Measurements from ENCODE around the gene CFAP46.
"Not testable (repeated sequence)": the region's sequence is repeated elsewhere in the genome, so short reads cannot be mapped to it uniquely, and the experiment has no call there.

CFAP46 gene

DNA sequence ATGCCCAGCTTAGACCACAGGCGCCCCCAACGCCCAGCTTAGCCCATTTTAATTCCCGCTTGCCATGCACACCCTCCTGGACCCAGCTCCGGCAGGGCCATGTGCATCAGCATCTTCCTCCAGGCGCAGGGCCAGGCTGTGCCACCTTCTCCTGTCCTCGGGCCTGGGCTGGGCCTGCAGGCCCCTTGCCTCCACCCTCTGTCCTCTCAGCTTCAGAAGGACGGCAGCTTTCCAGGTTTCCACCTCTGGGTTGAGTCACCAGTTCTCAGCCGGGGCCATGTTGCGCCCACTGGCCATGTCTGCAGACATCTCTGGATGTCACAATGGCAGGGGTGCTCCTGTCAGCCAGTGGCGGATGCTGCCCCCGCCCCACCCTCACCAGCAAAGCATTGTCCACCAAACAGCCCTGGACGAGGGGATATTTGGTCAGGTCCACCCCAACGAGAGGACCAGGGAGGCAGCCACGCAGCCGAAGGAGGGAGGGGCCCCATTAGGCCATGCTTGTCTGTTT is 97.3 kb downstream of the CFAP46 start:
- DNase-seq (ENCODE audit: low read depth in 2 of 2), result no peak

GRCh38 chr10:132844069-132844809 is 98.1 kb downstream of the CFAP46 start:
- no peak for DNase-seq (ENCODE audit: low read depth in 2 of 2)

DNA sequence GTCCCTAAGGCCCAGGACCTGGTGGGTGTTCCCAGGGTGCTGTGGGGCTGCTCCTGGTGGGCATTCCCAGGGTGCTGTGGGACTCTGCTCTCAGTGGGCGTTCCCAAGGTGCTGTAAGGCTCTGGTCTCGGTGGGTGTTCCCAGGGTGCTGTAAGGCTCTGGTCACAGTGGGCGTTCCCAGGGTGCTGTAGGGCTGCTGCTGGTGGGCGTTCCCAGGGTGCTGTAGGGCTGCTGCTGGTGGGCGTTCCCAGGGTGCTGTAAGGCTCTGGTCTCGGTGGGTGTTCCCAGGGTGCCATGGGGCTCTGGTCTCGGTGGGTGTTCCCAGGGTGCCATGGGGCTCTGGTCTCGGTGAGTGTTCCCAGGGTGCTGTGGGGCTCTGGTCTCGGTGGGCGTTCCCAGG is 99.1 kb downstream of the CFAP46 start:
- not testable (repeated sequence) for DNase-seq (ENCODE audit: low read depth in 2 of 2)

- DNase-seq (ENCODE audit: low read depth in 2 of 2), result no peak
These were observed 100.0 kb downstream of the CFAP46 start for GRCh38 chr10:132842397-132842796.

DNA sequence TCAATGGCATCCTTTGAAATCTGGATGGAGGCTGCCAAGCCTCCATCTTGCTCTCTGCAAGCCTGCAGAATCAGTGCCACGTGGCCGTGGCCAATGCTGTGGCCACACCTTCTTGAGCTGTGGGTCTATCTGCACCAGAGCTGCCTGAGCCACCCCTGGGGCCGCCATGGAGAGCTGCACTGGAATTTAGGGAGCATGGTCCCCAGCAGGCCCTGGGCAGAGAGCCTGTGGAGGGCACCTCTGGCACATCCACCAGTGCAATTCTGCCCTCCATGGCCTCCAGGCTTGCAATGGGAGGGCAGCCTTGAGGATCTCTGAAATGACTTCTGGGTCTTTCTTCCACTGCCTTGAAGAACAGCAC is 100.8 kb downstream of the CFAP46 start:
- no peak for DNase-seq (ENCODE audit: low read depth in 2 of 2)

DNA sequence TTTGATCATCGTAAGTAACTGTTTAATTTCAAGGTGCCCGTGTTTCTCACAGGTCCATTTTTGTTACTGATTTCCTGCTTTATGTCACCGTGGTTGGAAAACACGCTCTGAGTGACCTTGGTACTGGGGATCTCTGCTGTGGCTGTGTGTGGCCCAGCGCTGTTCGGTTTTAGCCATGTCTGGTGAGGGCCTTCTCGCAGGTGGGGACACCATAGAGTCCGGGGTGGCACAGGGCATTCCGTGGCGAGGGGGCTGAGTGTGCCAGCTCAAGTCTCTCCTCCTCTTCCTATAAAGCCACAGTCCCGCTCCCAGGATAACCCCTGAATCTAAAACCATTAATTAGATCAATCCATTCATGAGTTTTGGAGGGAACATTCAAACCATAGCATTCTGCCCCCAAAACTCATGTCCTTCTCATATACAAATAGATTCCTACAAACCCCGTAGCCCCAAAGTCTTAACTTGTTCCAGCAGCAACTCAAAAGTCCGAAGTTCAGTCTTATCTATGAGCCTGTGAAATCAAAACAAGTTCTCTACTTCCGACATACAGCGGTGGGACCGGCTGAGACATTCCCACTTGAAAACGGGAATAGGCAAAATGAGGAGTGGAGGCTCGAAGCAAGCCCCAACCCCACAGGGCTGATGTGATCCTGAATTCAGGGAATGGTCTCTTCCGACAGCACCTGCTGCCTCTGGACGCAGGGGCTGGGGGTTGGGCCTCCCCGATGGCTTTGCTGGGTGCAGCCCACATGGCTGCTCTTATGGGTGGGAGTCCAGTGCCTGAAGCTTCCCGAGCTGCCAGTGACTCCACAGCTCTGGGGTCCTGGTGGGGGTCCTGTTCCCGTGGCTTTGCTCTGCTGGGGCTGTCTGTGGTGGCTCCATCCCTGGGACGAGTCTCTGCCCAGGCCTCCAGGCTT is 101.4 kb downstream of the CFAP46 start:
- no peak for DNase-seq (ENCODE audit: low read depth in 2 of 2)

DNA sequence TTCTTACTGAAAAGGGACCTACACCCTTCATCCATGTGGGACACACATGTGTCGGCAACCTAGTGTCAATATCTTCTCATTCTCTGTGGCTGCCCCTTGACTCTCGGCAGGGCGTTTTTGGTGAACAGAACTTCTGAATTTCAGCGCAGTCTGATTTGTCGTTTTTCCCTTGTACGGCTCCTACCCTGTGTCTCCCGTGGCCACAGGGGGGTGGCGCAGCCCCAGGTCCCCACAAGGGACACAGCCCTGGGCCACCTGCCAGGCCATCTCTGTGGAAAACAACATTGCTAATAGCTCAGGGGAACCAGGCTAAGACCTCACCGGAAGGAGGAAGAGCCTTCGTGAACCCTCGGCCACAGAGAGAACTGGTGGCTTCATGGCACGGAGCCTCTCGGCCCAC is 103.3 kb downstream of the CFAP46 start:
- DNase-seq (ENCODE audit: low read depth in 2 of 2), result no peak

- DNase-seq (ENCODE audit: low read depth in 2 of 2), result no peak
These were observed 103.9 kb downstream of the CFAP46 start for GRCh38 chr10:132838346-132838970.

DNA sequence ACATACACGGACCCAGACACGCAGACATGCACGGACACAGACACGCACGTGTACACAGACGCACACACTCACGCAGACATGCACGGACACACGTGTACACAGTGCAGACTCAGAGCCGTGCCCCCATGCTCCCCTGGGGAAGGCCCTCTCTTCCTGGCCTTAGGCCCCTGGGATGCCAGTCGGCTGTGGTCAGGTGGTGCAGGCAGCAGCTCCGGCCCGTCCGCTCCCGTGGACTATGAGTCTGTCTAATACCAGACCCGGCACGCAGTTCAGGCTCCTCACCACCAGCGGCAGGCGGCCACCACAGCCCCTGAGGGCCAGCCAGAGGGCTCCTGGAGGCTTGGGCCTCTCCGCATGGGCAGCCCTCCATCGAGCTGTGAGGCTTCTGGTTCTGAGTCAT is 104.5 kb downstream of the CFAP46 start:
- DNase-seq (ENCODE audit: low read depth in 2 of 2), result no peak

DNA sequence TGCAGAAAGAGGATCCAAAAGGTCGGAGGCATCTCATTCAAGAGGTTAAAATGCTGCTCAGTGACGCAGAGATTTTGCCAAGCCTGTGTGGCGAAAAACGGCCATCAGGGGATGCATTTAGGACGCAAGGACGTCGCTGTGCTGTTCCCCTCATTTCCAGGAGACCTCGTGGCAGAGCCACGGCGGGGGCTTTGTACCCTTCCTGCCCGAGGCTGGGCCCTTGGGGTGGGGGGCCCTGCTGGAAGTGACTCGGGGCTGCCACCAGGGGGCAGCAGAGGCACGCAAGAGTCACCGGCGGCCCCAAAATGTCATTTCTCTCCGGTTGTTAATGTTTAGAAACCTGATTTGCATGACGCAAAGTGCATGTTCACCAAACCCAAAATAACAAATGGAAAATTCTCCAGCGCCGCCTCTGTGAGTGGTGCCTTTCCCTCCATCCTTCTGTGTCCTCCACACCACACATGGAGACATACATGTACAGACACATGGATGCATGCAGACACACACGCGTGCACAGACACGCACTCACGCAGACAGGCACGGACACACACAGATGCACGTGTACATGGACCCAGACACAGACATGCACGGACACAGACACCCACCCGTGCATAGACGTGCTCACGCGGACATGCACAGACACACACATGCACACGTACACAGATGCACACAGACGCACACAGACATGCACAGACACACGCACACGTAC is 105.4 kb downstream of the CFAP46 start:
- DNase-seq (ENCODE audit: low read depth in 2 of 2), result peak; percentile 7 to 30

DNA sequence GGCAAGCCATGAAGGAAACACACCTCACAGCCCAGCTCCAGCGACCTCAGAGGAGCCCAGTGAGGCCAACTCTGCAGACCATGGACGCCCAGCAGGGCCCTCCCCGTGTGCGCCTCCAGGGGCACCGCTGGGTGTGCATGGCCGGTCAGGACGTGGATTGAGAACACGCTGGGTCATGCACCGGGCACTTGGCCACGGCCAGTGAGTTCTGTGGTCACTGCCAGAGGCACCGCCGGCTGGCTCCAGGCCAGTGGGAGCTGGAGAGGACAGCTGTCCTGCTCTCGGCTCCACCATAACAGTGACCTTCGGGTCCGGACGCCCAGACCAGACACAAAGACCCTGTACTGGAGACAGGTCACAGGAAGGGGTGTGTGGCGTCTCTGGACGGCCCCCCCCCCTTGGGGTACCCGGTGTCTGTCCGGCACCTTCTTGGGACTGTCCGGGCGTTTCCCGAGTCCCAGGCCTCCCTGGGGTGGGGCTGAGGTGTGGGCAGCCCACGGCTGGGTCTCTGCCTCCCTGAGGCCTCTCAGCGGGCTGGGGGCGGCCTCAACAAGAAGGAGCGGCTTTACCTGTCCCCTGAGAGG is 106.0 kb downstream of the CFAP46 start:
- DNase-seq (ENCODE audit: low read depth in 2 of 2), result no peak

DNA sequence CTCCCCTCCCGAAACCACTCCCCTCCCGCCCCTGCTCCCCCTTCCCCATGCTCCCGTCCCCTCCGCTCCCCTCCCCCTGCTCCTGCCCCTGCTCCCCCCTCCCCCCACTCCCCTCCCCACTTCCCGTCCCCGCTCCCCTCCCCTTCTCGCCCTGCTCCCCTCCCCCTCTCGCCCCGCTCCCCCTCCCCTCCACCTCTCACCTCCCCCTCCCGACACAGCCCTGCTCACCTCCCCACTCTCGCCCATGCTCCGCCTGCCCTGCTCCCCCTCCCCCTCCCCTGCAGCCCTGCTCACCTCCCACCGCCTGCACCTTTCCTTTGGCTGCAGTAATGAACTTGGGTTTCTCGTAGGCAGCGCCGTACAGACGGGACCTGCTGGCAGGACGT is 106.5 kb downstream of the CFAP46 start:
- no peak for DNase-seq (ENCODE audit: low read depth in 2 of 2)

GRCh38 chr10:132834891-132835847 is 107.2 kb downstream of the CFAP46 start:
- DNase-seq (ENCODE audit: low read depth in 2 of 2), result no peak

DNA sequence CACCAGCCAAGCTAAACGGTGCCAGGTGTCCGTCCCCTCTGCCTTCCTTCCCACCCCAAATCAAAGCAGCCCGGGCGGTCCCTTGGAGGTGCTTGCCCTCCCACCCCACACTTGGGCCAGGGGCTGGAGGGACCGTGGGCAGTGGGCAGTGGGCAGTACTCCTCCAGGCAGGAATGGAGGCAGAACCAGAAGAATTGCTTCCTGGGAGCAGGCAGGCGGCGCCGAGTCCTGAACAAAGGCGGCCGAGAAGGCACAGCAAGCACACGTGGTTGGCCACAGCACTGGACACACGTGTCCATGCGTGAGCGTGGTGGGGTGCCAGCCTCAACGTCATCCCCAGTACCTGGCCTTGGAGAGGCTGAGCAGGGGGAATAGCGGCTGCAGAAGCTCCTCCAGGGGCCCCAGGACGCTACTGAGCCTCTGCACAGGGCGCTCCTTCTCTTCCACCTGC is 108.0 kb downstream of the CFAP46 start:
- DNase-seq (ENCODE audit: low read depth in 2 of 2), result no peak

DNA sequence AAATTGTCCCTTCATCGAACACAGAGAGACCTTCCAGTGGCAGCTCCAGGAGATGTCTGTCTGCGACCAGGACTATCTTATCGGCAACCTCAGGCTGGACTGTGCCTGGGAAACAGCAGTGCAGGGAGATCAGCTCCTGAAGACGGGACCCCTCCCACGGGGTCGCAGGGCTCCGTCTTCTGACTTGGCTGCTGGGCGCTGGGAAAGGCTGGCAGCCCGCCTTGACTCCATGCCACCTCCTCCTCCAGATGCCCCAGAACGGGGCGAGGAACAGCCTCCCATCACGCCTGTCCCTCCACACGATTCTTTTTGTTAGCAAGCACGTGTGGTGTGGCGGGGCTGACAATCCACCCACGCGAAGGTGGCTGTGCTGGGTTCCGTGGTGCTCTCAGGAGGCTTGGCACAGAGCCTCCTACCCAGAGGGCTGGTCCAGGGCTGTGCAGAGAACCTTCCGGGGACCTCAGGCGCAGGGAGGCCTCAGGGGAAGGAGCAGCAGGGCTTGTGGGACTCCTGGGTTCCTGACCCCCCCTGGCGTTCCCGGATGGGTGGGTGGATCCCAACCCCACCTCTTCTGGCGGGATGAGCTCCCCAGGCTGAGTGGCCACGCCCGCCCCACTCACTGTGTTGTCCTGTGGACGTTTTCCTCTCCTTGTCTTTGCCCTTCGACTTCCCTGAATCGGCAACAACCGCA is 108.8 kb downstream of the CFAP46 start:
- DNase-seq (ENCODE audit: low read depth in 2 of 2), result no peak

GRCh38 chr10:132832186-132832969 is 110.0 kb downstream of the CFAP46 start:
- DNase-seq (ENCODE audit: low read depth in 2 of 2), result no peak

- DNase-seq (ENCODE audit: low read depth in 2 of 2), result no peak
These were observed 113.0 kb downstream of the CFAP46 start for GRCh38 chr10:132829403-132829802.

DNA sequence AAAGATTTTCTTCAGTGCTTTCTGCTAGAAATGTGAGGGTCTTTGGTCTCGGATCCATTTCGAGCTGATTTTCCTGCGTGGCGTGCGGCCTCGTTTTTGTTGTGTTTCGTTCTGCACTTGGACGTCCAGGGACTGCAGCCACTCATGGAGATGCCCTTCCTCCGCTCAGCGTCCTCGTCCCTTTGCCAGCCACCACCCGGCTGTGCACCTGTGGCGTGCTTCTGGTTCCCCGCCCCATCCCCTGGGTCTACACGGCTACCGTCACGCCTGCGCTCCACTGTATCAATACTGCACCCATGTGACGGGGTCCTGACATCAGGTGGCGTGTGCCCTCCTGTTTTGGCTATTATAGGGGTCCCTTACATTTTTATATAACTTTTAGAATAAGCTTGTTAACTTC is 113.7 kb downstream of the CFAP46 start:
- DNase-seq (ENCODE audit: low read depth in 2 of 2), result no peak
